Mesenchymal stem cell (in vitro differentiated cells and primary cell): ENCODE measurements around the gene SPON2.

ENCODE experiments used
- DNase-seq: peaks from one replicate; pipeline ENCODE4 v3.0.0-alpha.2; 2013
- H2AFZ ChIP-seq: one replicate; pipeline ENCODE4 v1.6.1; 2013; ENCODE audit warnings: low read depth, mild to moderate bottlenecking, control low read depth, inconsistent platforms, low read length, moderate library complexity
- H2AK5ac ChIP-seq: 2 replicates; pipeline ENCODE4 v1.6.1; 2013; ENCODE audit warnings: low read length, moderate library complexity, mild to moderate bottlenecking, inconsistent platforms; ENCODE audit not compliant: severe bottlenecking
- H2BK120ac ChIP-seq: one replicate; pipeline ENCODE4 v1.6.1; 2013; ENCODE audit warnings: low read depth, mild to moderate bottlenecking, inconsistent platforms, low read length, moderate library complexity
- H2BK12ac ChIP-seq, 2 experiments: one replicate each; pipeline ENCODE4 v1.6.1; 2013; ENCODE audit warnings: inconsistent platforms in 2 of 2, low read length in 2 of 2, mild to moderate bottlenecking in 2 of 2, moderate library complexity in 2 of 2, control low read depth in 1 of 2
- H2BK15ac ChIP-seq: one replicate; pipeline ENCODE4 v1.6.1; 2013; ENCODE audit warnings: mild to moderate bottlenecking, low read depth, inconsistent platforms; ENCODE audit not compliant: poor library complexity, severe bottlenecking
- H2BK5ac ChIP-seq: 2 replicates; pipeline ENCODE4 v1.6.1; 2013; ENCODE audit warnings: low read depth, mild to moderate bottlenecking, low read length, control low read depth, inconsistent platforms; ENCODE audit not compliant: poor library complexity, severe bottlenecking
- H3K14ac ChIP-seq, 2 experiments: one replicate each; pipeline ENCODE4 v1.6.1; 2013; ENCODE audit warnings: inconsistent platforms in 2 of 2, low read length in 2 of 2, control low read depth in 1 of 2, mild to moderate bottlenecking in 1 of 2, moderate library complexity in 1 of 2
- H3K18ac ChIP-seq, 2 experiments: one replicate each; pipeline ENCODE4 v1.6.1; 2013; ENCODE audit warnings: inconsistent platforms in 2 of 2, low read length in 2 of 2, control low read depth in 1 of 2, low read depth in 1 of 2, mild to moderate bottlenecking in 1 of 2
- H3K23ac ChIP-seq, 2 experiments: one replicate each; pipeline ENCODE4 v1.6.1; 2013; ENCODE audit warnings: inconsistent platforms in 2 of 2, low read length in 2 of 2, mild to moderate bottlenecking in 2 of 2, moderate library complexity in 2 of 2, control low read depth in 1 of 2
- H3K27ac ChIP-seq: 2 replicates; pipeline ENCODE4 v1.5.1; 2013; ENCODE audit warnings: mild to moderate bottlenecking, moderate library complexity, low read length, control low read depth, inconsistent platforms; ENCODE audit not compliant: poor library complexity, severe bottlenecking
- H3K27me3 ChIP-seq, 2 experiments: 2 replicates each; pipeline versions ENCODE4 v1.6.1 to v1.7.0; 2013; ENCODE audit warnings: low read length in 2 of 2, mild to moderate bottlenecking in 2 of 2, moderate library complexity in 2 of 2, control low read depth in 1 of 2, inconsistent platforms in 1 of 2; ENCODE audit not compliant: control insufficient read depth in 1 of 2, insufficient read depth in 1 of 2
- H3K36me3 ChIP-seq, 2 experiments: 2 replicates each; pipeline versions ENCODE4 v1.6.1 to v1.7.0; 2013; ENCODE audit warnings: low read length in 2 of 2, control low read depth in 1 of 2, inconsistent platforms in 1 of 2, low read depth in 1 of 2, mild to moderate bottlenecking in 1 of 2; ENCODE audit not compliant: insufficient read depth in 2 of 2, control insufficient read depth in 1 of 2
- H3K4ac ChIP-seq, 2 experiments: one replicate each; pipeline ENCODE4 v1.6.1; 2013; ENCODE audit warnings: inconsistent platforms in 2 of 2, low read length in 2 of 2, mild to moderate bottlenecking in 2 of 2, moderate library complexity in 2 of 2, control low read depth in 1 of 2, low read depth in 1 of 2
- H3K4me1 ChIP-seq: 2 replicates; pipeline ENCODE4 v1.6.1; 2013; ENCODE audit warnings: low read depth, low read length, control low read depth; ENCODE audit not compliant: control insufficient read depth, insufficient read depth
- H3K4me2 ChIP-seq: 2 replicates; pipeline ENCODE4 v1.6.1; 2013; ENCODE audit warnings: low read length, mild to moderate bottlenecking, inconsistent platforms; ENCODE audit not compliant: poor library complexity, severe bottlenecking
- H3K4me3 ChIP-seq, 2 experiments: 2 replicates each; pipeline versions ENCODE4 v1.5.1 to v1.7.0; 2013; ENCODE audit warnings: low read length in 2 of 2, mild to moderate bottlenecking in 2 of 2, control low read depth in 1 of 2, low read depth in 1 of 2; ENCODE audit not compliant: insufficient read depth in 1 of 2
- H3K79me1 ChIP-seq: replicated peaks from 2 replicates; pipeline ENCODE4 v1.6.1; 2013; ENCODE audit warnings: mild to moderate bottlenecking, control low read depth, low read length, inconsistent platforms; ENCODE audit not compliant: poor library complexity, severe bottlenecking
- H3K9ac ChIP-seq: 2 replicates; pipeline ENCODE4 v1.7.0; 2013; ENCODE audit warnings: mild to moderate bottlenecking, low read length, moderate library complexity
- H3K9me3 ChIP-seq: 2 replicates; pipeline ENCODE4 v1.7.0; 2013; ENCODE audit warnings: mild to moderate bottlenecking, low read length; ENCODE audit not compliant: control insufficient read depth
- H4K8ac ChIP-seq: one replicate; pipeline ENCODE4 v1.6.1; 2013; ENCODE audit warnings: inconsistent platforms, mild to moderate bottlenecking, low read length, moderate library complexity
- H4K91ac ChIP-seq: one replicate; pipeline ENCODE4 v1.6.1; 2013; ENCODE audit warnings: mild to moderate bottlenecking, low read length, inconsistent platforms
- WGBS: methylation state at CpG from one replicate; pipeline ENCODE4 v1.1.7; 2013; ENCODE audit warnings: mixed read lengths; 5-methylcytosine and 5-hydroxymethylcytosine counted together

The SPON2 gene

GRCh38 chr4:1212546-1213335, 40.4 kb upstream of the SPON2 start:
- DNase-seq, result no peak
- H3K36me3 ChIP-seq, result peaks cover 60 to 89% of the 10 kb centered on the region in 2 experiments
- H3K14ac ChIP-seq, result no peak overlapping the region
- peaks cover 51% of the 10 kb centered on the region for H3K4me1 ChIP-seq
- 97% methylated on average over 20 of the region's 20 CpGs for WGBS
- no peak overlapping the region for H3K4me2 ChIP-seq
- no peak overlapping the region for H3K9ac ChIP-seq
- H3K4me3 ChIP-seq, result no peak overlapping the region
- H3K18ac ChIP-seq, result peak overlapping the region in 1 of 2 experiments; percentile 22
- peak overlapping the region in 1 of 2 experiments; percentile 21 for H2BK12ac ChIP-seq
- no peak overlapping the region for H2AK5ac ChIP-seq
- no peak overlapping the region for H3K23ac ChIP-seq
- no peak overlapping the region for H3K27ac ChIP-seq
- H2BK5ac ChIP-seq, result no peak overlapping the region
- no peaks in the 10 kb centered on the region for H3K9me3 ChIP-seq
- peak overlapping the region; percentile 20 for H4K91ac ChIP-seq
- peaks cover 51% of the 10 kb centered on the region for H3K79me1 ChIP-seq
- H2AFZ ChIP-seq, result no peak overlapping the region
- no peaks in the 10 kb centered on the region for H3K27me3 ChIP-seq
- no peak overlapping the region for H3K4ac ChIP-seq
- no peak overlapping the region for H2BK15ac ChIP-seq
- peak overlapping the region; percentile 21 for H4K8ac ChIP-seq
- no peak overlapping the region for H2BK120ac ChIP-seq

- H2BK15ac ChIP-seq, result no peak overlapping the region
- 95% methylated on average over 34 of the region's 34 CpGs for WGBS
Observed at GRCh38 chr4:1211891-1212545, 39.6 kb upstream of the SPON2 start.

GRCh38 chr4:1211371-1211770, 39.0 kb upstream of the SPON2 start:
- Histone ChIP-seq H3K79me1 (peaks cover 44% of the 10 kb centered on the region), H4K91ac (no peak overlapping the region), H3K18ac (peak overlapping the region in 1 of 2 experiments; percentile 88), H3K4me1 (peaks cover 63% of the 10 kb centered on the region), H3K36me3 (peaks cover 46 to 86% of the 10 kb centered on the region in 2 experiments), H3K4me3 (no peak overlapping the region), H2BK15ac (no peak overlapping the region), H3K27me3 (no peaks in the 10 kb centered on the region), H2BK5ac (no peak overlapping the region), H3K4ac (peak overlapping the region in 1 of 2 experiments; percentile 47), H3K9ac (no peak overlapping the region), H2AFZ (no peak overlapping the region), H2BK12ac (peak overlapping the region in 1 of 2 experiments; percentile 7), H3K14ac (no peak overlapping the region), H4K8ac (no peak overlapping the region), H3K27ac (no peak overlapping the region), H3K4me2 (no peak overlapping the region), H2AK5ac (no peak overlapping the region), H2BK120ac (no peak overlapping the region), H3K23ac (no peak overlapping the region), H3K9me3 (no peaks in the 10 kb centered on the region)
- 95% methylated on average over 13 of the region's 13 CpGs for WGBS
- DNase-seq, result no peak

More at GRCh38 chr4:1211891-1212545, 39.6 kb upstream of the SPON2 start:
- Histone ChIP-seq H3K14ac (no peak overlapping the region), H2BK5ac (no peak overlapping the region), H3K4me1 (peaks cover 58% of the 10 kb centered on the region), H3K27ac (no peak overlapping the region), H3K9me3 (no peaks in the 10 kb centered on the region), H3K79me1 (peaks cover 47% of the 10 kb centered on the region), H3K4ac (no peak overlapping the region), H3K4me3 (no peak overlapping the region), H3K4me2 (no peak overlapping the region), H2BK120ac (no peak overlapping the region), H3K27me3 (no peaks in the 10 kb centered on the region), H4K91ac (peak overlapping the region; percentile 18), H3K18ac (no peak overlapping the region), H3K9ac (no peak overlapping the region), H3K36me3 (peaks cover 53 to 86% of the 10 kb centered on the region in 2 experiments), H2BK12ac (no peak overlapping the region), H2AFZ (no peak overlapping the region), H2AK5ac (no peak overlapping the region), H3K23ac (no peak overlapping the region), H4K8ac (no peak overlapping the region)
- no peak for DNase-seq

GRCh38 chr4:1210971-1211370, 38.6 kb upstream of the SPON2 start:
- H3K9me3 ChIP-seq, result no peaks in the 10 kb centered on the region
- H2AFZ ChIP-seq, result no peak overlapping the region
- H2BK12ac ChIP-seq, result peak overlapping the region; percentile 7 to 82
- H3K36me3 ChIP-seq, result peaks cover 42 to 86% of the 10 kb centered on the region in 2 experiments
- H3K27me3 ChIP-seq, result no peaks in the 10 kb centered on the region
- peak overlapping the region in 1 of 2 experiments; percentile 73 for H3K14ac ChIP-seq
- H4K91ac ChIP-seq, result peak overlapping the region; percentile 76
- H3K23ac ChIP-seq, result peak overlapping the region in 1 of 2 experiments; percentile 34
- no peak for DNase-seq
- no peak overlapping the region for H4K8ac ChIP-seq
- H3K4ac ChIP-seq, result peak overlapping the region; percentile 20 to 47
- no peak overlapping the region for H2BK5ac ChIP-seq
- no peak overlapping the region for H2AK5ac ChIP-seq
- no peak overlapping the region for H2BK15ac ChIP-seq
- H2BK120ac ChIP-seq, result no peak overlapping the region
- no peak overlapping the region for H3K27ac ChIP-seq
- peaks cover 67% of the 10 kb centered on the region for H3K4me1 ChIP-seq
- H3K79me1 ChIP-seq, result peaks cover 40% of the 10 kb centered on the region
- no peak overlapping the region for H3K9ac ChIP-seq
- peak overlapping the region; percentile 56 to 88 for H3K18ac ChIP-seq
- WGBS, result 92% methylated on average over 10 of the region's 10 CpGs
- no peak overlapping the region for H3K4me3 ChIP-seq
- no peak overlapping the region for H3K4me2 ChIP-seq
